Suppressor macrophage (primary cell): ENCODE measurements around the gene ATP2A2.

Experiments used
- DNase-seq, 4 experiments: peaks; one replicate each; pipeline ENCODE4 v3.0.0-alpha.2; 2020 to 2022
- total RNA-seq, 17 experiments: gene quantifications; one replicate each; lab custom pipeline; 2026; ENCODE audit warnings: mixed read lengths in 6 of 17, inconsistent platforms in 3 of 17; lab: John Stamatoyannopoulos, UW

ATP2A2 gene
- total RNA-seq, result 110 to 596 (median 290) reads per million in 17 experiments

DNA sequence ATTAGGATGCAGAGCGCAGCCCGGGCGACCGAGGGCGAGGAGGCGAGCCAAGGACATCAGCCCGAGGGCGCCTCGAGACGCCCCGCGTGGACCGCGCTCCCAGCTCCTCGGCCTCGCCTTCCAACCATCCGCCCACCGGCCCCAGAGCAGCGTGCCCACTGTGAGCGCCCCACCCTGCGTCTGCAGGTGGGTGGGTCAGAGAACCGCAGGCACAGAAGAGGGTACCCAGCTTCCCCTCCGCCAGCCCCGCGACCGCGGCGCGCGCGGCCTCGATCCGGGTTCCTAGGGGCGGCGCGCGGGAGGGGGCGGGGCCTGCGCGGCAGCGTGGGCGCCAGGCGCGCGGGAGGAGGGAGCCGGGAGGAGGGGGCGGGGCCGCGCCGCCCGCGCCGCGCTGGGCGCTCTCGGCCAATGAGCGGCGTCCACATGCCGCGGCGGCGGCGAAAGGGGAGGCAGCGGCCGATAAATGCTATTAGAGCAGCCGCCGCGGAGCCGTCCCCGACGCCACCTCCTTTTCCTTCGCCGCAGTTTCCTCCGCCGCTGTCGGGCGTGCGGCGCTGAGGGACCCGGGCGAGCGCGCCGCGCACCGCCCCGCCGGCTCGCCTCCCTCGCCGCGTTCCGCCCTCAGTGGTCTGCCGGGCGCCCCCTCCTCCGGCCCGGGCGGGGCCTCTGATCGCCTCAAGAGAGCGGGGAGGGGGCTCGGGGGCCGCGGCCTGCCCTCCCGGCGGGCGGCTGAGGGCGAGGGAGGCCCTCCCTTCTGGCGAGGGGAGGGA, at the start of gene ATP2A2:
Gene ATP2A2 (plus strand): TSS at position 469 of the 770 bp plus-strand sequence. CDS start 543 bp downstream, outside the sequence.
- DNase-seq, result peak; percentile 96 to 99 (median 97)

GRCh38 chr12:110233212-110233903, 47.7 kb upstream of the ATP2A2 start:
- no peak for DNase-seq

GRCh38 chr12:110234331-110234751, 46.7 kb upstream of the ATP2A2 start:
- DNase-seq, result peak; percentile 27 to 79 (median 56)

DNA sequence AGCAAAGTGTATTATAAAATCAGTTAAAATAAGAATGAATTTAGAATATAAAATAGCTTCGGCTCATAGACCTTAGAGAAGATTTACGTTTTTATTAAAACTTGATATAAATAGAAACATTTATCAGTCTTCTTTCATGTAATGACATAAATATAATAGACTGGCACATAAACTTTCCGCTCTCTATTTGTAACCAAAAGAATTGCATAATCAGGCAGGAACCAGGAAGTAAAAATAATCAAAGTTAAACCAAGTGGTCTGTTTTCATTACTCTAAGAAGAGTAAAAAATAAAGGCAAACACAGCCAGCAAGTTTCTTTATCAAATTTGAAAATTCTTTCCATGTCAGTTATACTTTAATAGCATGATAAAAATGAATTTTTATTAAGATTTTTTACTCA, 46.3 kb upstream of the ATP2A2 start:
- DNase-seq, result peak in 3 of 4 experiments; percentile 15 to 83 (median 78)

GRCh38 chr12:110235383-110235782, 45.7 kb upstream of the ATP2A2 start:
- peak in 2 of 4 experiments; percentile 41 to 55 for DNase-seq

GRCh38 chr12:110243227-110243626, 37.8 kb upstream of the ATP2A2 start:
- no peak for DNase-seq

DNA sequence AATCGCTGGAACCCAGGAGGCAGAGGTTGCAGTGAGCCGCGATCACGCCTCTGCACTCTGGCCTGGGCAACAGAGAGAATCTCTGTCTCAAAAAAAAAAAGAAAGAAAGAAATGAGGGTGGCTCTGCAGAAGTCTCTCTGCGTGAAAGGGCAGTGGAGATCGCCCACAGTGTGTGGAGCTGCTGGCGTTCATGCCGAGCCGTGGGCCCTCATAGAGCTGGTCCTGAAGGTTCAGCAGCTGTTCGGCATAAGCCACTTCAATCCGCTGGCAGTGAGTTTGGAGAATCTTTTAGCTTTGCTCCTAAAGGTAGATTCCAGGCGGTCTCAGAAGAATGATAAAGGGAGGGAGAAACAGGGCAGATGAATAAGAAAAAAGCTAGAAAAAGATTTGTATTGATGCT, 36.7 kb upstream of the ATP2A2 start:
- no peak for DNase-seq

GRCh38 chr12:110244829-110245228, 36.2 kb upstream of the ATP2A2 start:
- DNase-seq, result no peak

- peak; percentile 37 to 73 (median 55) for DNase-seq
Measured at GRCh38 chr12:110245369-110245772, 35.7 kb upstream of the ATP2A2 start.

- DNase-seq, result no peak
Measured at GRCh38 chr12:110246636-110247339, 34.3 kb upstream of the ATP2A2 start.

DNA sequence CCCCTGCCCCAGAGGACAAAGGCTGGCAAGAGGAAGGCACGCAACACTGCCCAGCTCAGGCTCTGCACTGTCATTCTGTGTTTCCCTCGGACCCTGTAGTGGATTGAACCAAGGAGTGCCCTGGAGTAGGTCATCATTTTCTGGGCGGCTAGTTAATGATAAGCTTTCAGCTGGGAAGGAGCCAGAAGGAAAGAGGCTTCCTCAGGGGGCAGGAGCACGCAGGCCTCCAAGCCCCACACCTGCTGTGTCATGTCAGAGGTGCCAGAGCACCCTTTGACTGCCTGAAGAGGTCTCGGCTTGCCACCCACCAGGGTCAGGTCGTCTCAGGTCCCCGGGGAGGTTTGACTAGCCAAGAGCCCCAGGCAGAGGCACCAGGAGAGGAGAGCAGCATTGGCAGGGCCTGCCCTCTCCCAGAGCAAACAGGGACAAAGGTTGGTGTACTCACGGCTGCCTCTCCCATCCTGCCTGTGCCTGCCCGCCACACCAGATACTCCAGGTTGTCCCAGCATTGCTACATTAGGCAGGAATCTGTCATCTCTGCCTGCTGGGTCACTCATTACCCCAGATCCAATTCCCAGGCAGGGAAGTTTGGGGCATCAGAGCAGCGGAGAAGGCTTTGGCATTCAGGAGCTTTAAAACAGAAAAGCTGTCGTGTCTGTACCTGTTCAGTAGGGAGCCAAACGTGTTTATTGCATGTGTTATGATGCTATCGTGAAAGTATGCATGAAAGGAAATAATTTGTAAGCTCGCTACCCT, 33.5 kb upstream of the ATP2A2 start:
- DNase-seq, result no peak

- no peak for DNase-seq
Measured at GRCh38 chr12:110248096-110248447, 33.0 kb upstream of the ATP2A2 start.

GRCh38 chr12:110249105-110249504, 31.9 kb upstream of the ATP2A2 start:
- peak; percentile 57 to 68 (median 65) for DNase-seq

DNA sequence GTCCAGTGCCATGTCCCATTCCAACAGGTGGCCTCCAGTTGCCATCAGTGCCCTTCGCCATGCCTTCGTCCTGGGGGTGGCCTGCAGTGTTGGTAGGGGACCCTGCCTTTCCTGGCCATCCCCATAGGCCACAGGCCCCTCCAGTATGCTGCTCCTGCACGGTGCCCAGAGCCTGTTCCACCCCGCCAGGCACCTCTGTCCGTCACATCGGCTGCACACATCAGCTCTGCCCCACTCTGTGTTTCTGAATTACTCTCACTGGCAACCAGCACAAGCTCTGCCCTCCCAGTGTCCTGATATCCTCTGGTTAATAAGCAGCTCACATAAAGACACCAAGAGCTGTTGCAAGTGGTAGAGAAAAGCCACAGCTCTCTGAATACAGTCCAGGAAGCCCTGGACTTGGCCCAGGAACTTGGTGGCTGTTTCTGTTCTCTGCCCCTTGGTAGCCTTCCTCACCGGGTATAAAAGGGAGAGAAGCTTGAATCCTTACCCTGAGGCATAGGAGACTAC, 31.3 kb upstream of the ATP2A2 start:
- DNase-seq, result peak in 1 of 4 experiments; percentile 14

DNA sequence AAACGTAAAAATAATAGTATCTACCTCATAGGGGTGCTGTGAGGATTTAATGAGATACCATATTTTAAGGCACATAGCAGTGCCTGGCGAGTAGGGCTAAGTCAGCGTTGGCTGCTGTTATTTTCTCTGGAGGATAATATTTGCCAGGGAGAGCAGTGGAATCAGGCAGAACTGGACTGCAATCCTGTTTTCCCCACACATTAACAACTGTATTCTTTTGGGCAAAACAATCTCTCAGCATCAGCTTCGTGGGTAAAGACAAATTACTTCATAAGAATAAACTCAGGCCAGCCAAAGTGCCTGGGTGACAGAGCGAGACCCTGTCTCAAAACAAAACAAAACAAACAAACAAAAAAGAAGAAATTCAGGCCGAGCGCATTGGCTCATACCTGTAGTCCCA, 29.7 kb upstream of the ATP2A2 start:
- no peak for DNase-seq

DNA sequence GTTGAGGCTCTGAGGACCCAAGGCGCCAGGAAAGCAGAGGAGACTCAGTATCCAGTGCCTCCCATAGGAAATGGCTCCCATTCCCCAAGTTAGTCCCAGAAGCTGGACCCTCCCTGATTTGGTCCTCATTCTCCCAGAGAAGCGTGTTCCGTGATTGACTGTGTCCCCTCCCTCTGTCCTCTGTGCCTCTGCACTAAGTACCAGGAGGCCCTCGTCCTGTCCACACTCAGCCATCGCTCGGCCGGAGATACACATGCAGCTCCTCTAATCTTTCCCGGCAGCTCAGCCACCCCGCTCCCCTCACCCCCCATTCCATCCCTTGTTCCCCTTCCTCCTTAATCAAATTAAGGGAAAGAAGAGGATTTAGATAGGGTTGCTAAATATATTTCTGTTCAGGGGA, 28.3 kb upstream of the ATP2A2 start:
- no peak for DNase-seq

DNA sequence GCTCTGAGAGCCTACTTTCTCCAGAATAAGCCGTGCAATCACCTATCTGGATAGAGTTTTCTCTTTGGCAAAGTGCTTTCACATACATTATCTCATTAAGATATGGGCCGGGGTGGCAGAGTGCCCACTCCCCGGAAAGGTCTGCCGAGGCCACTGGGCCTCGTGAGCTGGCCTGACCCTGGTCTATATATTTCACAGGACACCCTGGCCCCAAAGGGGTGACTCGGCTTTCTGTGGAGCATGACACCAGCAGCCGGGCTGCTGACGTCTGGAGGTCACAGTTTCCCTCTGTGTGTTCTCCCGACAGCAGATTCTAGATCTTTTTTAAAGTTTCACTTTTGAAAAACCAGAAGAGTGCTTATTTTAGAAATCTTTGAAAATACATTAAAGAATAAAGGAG, 27.9 kb upstream of the ATP2A2 start:
- peak; percentile 80 to 90 (median 85) for DNase-seq

GRCh38 chr12:110254971-110255540, 26.0 kb upstream of the ATP2A2 start:
- no peak for DNase-seq

- peak; percentile 41 to 60 (median 47) for DNase-seq
Measured at GRCh38 chr12:110255890-110256456, 25.1 kb upstream of the ATP2A2 start.

DNA sequence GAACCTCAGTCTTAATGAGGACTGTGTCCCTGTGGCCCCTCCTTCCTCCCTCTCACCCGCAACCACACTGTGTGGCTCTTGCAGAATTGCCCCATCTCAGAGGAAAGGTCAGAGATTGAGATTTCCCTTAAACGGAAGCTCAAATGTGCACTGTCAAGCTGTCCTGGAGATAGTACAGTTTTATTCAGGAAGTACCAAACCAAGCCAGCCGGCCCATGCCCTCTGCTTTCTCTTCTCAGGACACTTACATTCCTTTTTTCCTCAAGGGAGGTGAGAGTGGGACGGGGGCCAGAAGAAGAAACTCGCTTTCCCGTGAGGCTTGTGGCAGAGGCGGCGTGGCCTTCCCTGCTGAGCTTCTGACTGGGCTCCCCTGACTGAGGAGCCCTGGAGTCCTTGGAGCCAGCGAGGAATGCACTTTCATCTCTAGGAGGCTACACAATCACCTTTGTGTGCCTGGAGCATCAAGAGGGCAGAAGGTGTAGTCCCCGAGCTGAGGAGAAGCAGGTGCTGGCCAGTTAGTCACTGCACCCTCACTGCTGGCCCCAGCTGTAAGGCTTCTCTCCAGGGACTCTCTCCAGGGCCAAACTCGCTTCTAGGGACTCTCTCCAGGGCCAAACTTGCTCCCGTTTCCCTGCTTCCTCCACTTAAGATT, 24.1 kb upstream of the ATP2A2 start:
- DNase-seq, result peak; percentile 88 to 96 (median 92)

- DNase-seq, result no peak
Measured at GRCh38 chr12:110258466-110258865, 22.6 kb upstream of the ATP2A2 start.
